DND-41 (cell line): ENCODE results near the gene TADA2B.

Experiments
- EZH2 ChIP-seq: IDR thresholded peaks from 3 replicates; pipeline ENCODE4 v1.6.1; 2012; ENCODE audit warnings: borderline replicate concordance, low read depth, mild to moderate bottlenecking, moderate library complexity, low read length, inconsistent platforms; ENCODE audit not compliant: severe bottlenecking
- TF ChIP-seq, protein P1 (sequence below): IDR thresholded peaks from 2 replicates; pipeline ENCODE4 v1.5.1; 2012; ENCODE audit warnings: borderline replicate concordance, low read length, moderate library complexity, mild to moderate bottlenecking; ENCODE audit not compliant: poor library complexity, severe bottlenecking; ENCODE audit errors: extremely low read depth

DNA sequence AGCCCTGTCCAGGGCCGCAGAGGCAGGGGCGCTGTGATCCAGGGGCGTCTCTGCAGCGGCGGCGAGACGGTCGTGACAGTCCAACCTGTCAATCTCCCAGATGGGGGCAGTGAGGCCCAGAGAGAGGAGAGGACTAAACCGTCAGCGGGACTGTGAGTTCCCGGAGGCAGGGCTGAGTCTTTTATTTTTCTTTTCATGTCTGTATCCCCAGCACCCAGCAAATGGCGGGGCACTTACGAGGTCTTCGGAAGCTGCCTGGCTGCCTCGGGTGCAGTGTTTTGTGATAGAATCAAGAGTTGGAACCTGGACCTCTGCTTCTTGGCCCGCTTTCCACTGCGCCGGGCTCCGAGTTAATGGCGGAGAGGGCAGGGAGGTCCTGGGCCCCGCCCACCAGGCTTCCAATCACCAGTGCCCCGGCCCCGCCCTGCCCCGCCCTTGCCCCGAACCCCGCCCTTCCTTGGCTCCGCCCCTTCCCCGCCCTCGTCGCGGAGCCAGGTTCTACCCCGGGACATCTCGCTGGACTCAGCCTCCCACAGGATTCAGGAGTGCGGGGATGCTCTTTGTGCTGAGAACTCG is 59.9 kb downstream of the TADA2B start:
- no peak for TF ChIP-seq EZH2
- TF ChIP-seq, protein P1, sequence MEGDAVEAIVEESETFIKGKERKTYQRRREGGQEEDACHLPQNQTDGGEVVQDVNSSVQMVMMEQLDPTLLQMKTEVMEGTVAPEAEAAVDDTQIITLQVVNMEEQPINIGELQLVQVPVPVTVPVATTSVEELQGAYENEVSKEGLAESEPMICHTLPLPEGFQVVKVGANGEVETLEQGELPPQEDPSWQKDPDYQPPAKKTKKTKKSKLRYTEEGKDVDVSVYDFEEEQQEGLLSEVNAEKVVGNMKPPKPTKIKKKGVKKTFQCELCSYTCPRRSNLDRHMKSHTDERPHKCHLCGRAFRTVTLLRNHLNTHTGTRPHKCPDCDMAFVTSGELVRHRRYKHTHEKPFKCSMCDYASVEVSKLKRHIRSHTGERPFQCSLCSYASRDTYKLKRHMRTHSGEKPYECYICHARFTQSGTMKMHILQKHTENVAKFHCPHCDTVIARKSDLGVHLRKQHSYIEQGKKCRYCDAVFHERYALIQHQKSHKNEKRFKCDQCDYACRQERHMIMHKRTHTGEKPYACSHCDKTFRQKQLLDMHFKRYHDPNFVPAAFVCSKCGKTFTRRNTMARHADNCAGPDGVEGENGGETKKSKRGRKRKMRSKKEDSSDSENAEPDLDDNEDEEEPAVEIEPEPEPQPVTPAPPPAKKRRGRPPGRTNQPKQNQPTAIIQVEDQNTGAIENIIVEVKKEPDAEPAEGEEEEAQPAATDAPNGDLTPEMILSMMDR, result no peak
